Tibial artery (tissue), 4 donors: ENCODE data around the gene POGK.
A peak's percentile ranks its signal among the peaks of the same experiment; 100 is the strongest.

Experiments used
- DNase-seq, 2 donors: peaks; one replicate each; pipeline ENCODE4 v3.0.0-alpha.2; 2019
- H3K27ac ChIP-seq, 2 donors: fragments of 200-600 bp; sonication (generic) in 1 of 2; 1 replicate in 1 of 2; 2 replicates in 1 of 2; pipeline ENCODE4 v1.5.1; 2018 to 2019; ENCODE audit warnings: mild to moderate bottlenecking in 1 of 2
- H3K27me3 ChIP-seq, 2 donors: fragments of 200-600 bp; sonication (generic) in 1 of 2; one replicate each; pipeline versions ENCODE4 v1.5.1 to v1.6.0; 2016 to 2019
- H3K36me3 ChIP-seq, 3 donors: fragments of 200-600 bp; sonication (generic) in 2 of 3; one replicate each; pipeline ENCODE4 v1.5.1; 2016 to 2019; ENCODE audit warnings: mild to moderate bottlenecking in 2 of 3
- H3K4me1 ChIP-seq, 4 donors: fragments of 200-600 bp; sonication (generic) in 2 of 4; 1 replicate in 3 of 4; 2 replicates in 1 of 4; pipeline ENCODE4 v1.5.1; 2016 to 2019
- H3K4me3 ChIP-seq, 2 donors: fragments of 200-600 bp; sonication (generic) in 1 of 2; 1 replicate in 1 of 2; 2 replicates in 1 of 2; pipeline ENCODE4 v1.5.1; 2018 to 2019; ENCODE audit warnings: mild to moderate bottlenecking in 2 of 2
- H3K9me3 ChIP-seq, 3 donors: fragments of 200-600 bp; sonication (generic) in 1 of 3; one replicate each; pipeline ENCODE4 v1.5.1; 2016 to 2019
- CTCF ChIP-seq, 2 experiments: fragments of 200-600 bp in 1 of 2; fragments of 450-650 bp in 1 of 2; IDR thresholded peaks; one replicate each; pipeline ENCODE4 v1.5.1; 2017 to 2019; ENCODE audit warnings: antibody characterized with exemption in 2 of 2, mild to moderate bottlenecking in 1 of 2, moderate library complexity in 1 of 2
- intact Hi-C: fragments of 100-400 bp; cut with DNase I; formaldehyde crosslinking; loops from one replicate; pipeline ENCODE4 v1.15.0; 2023; ENCODE audit warnings: low total_unique reads

The POGK gene

DNA sequence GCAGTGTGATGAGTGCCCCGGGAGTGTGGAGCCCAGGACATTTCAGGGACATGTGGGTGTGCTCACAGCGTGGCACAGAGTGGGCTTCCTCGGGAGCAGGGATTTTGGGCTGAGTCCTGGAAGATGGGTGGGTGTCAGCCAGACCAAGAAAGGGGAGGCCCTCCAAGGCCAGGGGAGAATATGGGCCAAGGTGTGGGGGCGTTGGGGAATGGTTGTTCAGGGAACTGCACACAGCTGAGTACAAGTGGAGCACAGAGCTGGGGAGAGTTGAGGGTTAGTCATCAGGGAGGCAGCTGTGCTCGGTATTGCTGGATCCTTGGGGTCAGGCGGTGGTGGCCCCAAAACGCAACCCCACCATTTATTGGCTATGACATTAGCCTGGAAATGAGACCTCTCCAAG lies 5.5 kb downstream of the POGK start:
- H3K9me3 ChIP-seq, result no peaks in the 10 kb centered on the region
- H3K27me3 ChIP-seq, result no peaks in the 10 kb centered on the region
- no peak for DNase-seq
- peaks cover 53 to 89% (median 77%) of the 10 kb centered on the region in 3 donors for H3K36me3 ChIP-seq
- H3K27ac ChIP-seq, result peak overlapping the region; percentile 50 to 60
- intact Hi-C loops, result loop anchor here (5.0 kb wide), 1 partner anchor 33 kb away; the partner anchor contains the start of gene TADA1
- TF ChIP-seq CTCF (IDR thresholded peaks at IDR 0.05), result no peak
- H3K4me1 ChIP-seq, result peaks cover 0 to 75% (median 45%) of the 10 kb centered on the region in 4 donors
- no peak overlapping the region for H3K4me3 ChIP-seq

DNA sequence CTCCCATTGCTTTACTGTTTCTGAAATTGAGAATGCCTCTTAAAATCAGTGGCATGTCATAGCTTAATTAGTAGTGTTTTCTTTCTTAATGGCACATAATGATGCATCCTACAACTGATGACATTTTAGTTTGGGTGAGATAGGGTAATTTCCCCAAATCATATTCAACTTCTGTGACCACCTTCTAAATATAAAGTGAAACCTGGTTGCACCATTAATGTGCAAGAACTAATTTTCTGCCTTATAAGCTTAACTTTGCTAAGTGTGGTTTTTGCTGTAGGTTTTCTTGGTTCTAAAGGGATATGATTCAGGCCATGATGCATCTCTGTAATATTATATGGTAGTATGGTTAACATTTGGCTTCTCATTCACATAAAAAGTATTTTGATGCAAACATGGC lies 8.9 kb downstream of the POGK start:
- Histone ChIP-seq H3K27ac (no peak overlapping the region), H3K36me3 (peaks cover 63 to 99% (median 85%) of the 10 kb centered on the region in 3 donors), H3K27me3 (no peaks in the 10 kb centered on the region), H3K4me1 (peaks cover 0 to 50% (median 19%) of the 10 kb centered on the region in 4 donors), H3K4me3 (no peak overlapping the region), H3K9me3 (no peaks in the 10 kb centered on the region)
- intact Hi-C loops, result no loop called here
- no peak for DNase-seq
- no peak for TF ChIP-seq CTCF (IDR thresholded peaks at IDR 0.05)

DNA sequence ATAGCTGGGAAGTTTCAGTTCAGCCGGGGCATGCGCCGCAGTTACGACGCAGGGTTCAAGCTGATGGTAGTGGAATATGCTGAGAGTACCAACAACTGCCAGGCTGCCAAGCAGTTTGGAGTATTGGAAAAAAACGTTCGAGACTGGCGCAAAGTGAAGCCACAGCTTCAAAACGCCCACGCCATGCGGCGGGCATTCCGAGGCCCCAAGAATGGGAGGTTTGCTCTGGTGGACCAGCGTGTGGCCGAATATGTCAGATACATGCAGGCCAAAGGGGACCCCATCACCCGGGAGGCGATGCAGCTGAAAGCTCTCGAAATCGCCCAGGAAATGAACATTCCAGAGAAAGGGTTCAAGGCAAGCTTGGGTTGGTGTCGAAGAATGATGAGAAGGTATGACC lies 9.9 kb downstream of the POGK start:
- TF ChIP-seq CTCF (IDR thresholded peaks at IDR 0.05), result no peak
- no peak overlapping the region for H3K27ac ChIP-seq
- no peak overlapping the region for H3K4me3 ChIP-seq
- peaks cover 72 to 99% (median 87%) of the 10 kb centered on the region in 3 donors for H3K36me3 ChIP-seq
- intact Hi-C loops, result no loop called here
- no peaks in the 10 kb centered on the region for H3K9me3 ChIP-seq
- no peak for DNase-seq
- peaks cover 0 to 41% (median 10%) of the 10 kb centered on the region in 4 donors for H3K4me1 ChIP-seq
- H3K27me3 ChIP-seq, result no peaks in the 10 kb centered on the region

DNA sequence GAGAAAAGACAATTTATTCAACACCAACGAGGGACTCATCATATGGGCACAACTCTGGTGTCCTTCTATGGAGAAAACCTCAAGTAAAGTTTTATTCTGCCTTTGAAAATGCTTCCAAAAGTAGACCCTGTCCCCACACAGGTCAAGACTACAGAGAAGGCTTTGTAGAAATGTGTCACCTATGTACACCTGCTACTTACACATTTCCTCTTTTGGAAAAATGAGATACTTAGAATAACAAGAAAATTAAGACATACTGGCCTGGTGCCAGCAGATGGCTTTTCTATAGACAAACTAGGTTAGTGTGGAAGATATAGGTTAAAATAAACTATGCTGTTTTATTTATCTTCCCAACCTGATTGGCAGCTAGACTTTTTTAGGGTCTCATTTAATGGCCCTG lies 13.6 kb downstream of the POGK start:
- no peak overlapping the region for H3K27ac ChIP-seq
- H3K4me1 ChIP-seq, result peaks cover 0 to 8% (median 0%) of the 10 kb centered on the region in 4 donors
- no peaks in the 10 kb centered on the region for H3K27me3 ChIP-seq
- peaks cover 65 to 93% (median 84%) of the 10 kb centered on the region in 3 donors for H3K36me3 ChIP-seq
- DNase-seq, result no peak
- TF ChIP-seq CTCF (IDR thresholded peaks at IDR 0.05), result no peak
- H3K9me3 ChIP-seq, result no peaks in the 10 kb centered on the region
- H3K4me3 ChIP-seq, result no peak overlapping the region
- intact Hi-C loops, result no loop called here

- no peak overlapping the region for H3K4me3 ChIP-seq
- no peak for TF ChIP-seq CTCF (IDR thresholded peaks at IDR 0.05)
- H3K27me3 ChIP-seq, result no peaks in the 10 kb centered on the region
- H3K9me3 ChIP-seq, result no peaks in the 10 kb centered on the region
- peaks cover 48 to 88% (median 78%) of the 10 kb centered on the region in 3 donors for H3K36me3 ChIP-seq
- intact Hi-C loops, result no loop called here
- peaks cover 0 to 1% (median 0%) of the 10 kb centered on the region in 4 donors for H3K4me1 ChIP-seq
- H3K27ac ChIP-seq, result no peak overlapping the region
- no peak for DNase-seq
These were observed 16.3 kb downstream of the POGK start for GRCh38 chr1:166855558-166855957.

DNA sequence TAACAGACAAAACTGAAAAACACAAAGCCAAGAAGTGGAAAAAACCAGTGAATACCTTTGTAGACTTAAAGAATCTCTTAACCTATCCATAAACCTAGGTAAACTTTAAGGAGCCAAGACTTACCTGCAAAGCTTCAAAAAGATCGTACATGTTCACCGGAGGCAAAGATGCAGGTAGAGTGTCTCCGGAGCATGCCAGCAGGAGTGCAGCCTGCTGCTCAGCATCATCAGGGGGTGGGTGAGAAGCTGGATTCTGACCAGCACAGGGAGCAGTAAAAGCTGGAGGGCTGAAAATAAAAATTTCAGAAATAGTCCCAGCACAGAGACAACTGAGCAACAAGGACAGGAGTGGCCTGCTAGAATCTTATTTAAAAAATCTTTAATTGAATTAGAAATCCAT lies 18.7 kb downstream of the POGK start:
- Histone ChIP-seq H3K4me1 (no peaks in the 10 kb centered on the region), H3K27me3 (no peaks in the 10 kb centered on the region), H3K27ac (no peak overlapping the region), H3K36me3 (peaks cover 39 to 80% (median 72%) of the 10 kb centered on the region in 3 donors), H3K9me3 (no peaks in the 10 kb centered on the region), H3K4me3 (no peak overlapping the region)
- no peak for TF ChIP-seq CTCF (IDR thresholded peaks at IDR 0.05)
- intact Hi-C loops, result no loop called here
- no peak for DNase-seq
